ENCODE data around the gene ZDHHC24.
"Not testable (repeated sequence)": the region's sequence is repeated elsewhere in the genome, so short reads cannot be mapped to it uniquely, and the experiment has no call there.

The ZDHHC24 gene, protein sequence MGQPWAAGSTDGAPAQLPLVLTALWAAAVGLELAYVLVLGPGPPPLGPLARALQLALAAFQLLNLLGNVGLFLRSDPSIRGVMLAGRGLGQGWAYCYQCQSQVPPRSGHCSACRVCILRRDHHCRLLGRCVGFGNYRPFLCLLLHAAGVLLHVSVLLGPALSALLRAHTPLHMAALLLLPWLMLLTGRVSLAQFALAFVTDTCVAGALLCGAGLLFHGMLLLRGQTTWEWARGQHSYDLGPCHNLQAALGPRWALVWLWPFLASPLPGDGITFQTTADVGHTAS

DNA sequence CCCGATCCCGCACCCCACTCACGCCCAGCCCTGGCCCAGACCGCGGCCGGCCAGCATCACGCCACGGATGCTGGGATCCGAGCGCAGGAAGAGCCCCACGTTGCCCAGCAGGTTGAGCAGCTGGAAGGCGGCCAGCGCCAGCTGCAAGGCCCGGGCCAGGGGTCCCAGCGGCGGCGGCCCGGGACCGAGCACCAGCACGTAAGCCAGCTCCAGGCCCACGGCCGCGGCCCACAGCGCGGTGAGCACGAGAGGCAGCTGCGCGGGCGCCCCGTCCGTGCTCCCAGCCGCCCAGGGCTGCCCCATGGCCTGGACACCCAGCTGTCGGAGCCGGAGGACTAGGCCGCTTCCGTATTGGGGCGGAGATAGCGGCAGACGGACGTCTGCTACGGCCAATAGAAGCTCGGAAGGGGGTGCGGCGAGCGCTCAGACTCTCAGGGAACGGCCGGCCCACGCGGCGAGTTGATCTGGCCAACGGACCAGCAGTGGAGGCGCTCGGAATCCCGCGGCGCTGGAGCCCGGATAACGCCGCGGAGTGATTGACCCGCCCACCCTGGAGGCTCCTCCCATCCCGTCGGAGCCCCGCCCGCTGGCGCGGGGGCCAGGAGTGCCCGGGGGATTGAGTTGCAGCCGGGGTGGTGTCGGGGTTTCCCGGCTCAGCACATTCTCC is at the start of gene ZDHHC24:
Gene ZDHHC24 (minus strand): TSS at position 348 of the 667 bp plus-strand sequence. CDS start 45 bp downstream, at position 303.
- peak; percentile 94 for DNase-seq (ENCODE audit: low read depth)

DNA sequence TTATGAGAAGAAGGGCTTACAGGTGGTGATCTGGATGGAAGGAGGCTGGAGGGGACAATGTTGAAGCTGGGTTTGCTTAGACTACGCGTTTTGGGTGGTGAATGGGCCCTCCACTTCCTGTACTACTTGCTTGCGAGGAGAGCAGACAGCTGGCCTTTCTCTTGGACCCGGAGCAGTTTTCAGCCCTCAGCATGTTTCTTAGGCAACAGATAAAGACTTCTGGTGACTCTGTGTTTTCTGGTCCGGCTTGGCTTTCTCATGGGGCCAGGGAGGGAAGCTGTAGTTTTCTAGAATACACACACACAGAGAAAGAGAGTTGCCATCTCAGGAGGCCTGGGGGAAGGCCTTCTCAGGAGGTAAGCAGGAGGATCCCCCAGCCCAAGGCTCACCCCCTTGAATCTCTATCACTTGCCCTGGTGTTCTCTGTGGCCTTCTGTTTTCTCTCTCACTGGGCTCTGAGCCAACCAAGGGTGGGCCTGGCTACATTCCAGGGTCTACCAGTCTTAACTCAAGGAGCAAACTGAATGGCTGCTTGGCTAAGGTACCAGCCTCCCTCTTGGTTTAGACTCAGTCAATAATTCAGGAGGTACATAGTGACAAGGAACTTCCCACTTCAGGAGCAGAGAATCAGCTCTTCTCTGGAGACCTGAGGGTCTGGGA is 49.5 kb upstream of the ZDHHC24 start:
- DNase-seq (ENCODE audit: low read depth) = no peak

DNA sequence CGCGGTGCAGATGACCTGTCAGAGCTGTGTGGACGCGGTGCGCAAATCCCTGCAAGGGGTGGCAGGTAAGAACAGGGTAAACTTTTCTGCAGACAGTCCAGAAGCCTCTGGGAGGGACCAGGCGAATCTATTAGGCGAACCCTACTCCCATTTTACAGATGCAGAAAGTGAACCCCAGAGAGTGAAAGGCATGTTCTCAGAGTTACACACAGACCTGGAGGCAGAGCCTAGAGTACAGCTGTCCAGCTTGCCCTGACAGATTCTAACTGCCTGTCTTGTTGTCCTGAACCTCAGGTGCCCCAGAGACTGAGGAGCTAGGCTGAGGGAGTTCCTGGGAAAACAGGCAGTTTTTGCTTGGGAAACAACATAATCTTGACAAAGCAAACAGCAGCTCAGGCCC is 47.8 kb upstream of the ZDHHC24 start:
- DNase-seq (ENCODE audit: low read depth) = no peak

DNA sequence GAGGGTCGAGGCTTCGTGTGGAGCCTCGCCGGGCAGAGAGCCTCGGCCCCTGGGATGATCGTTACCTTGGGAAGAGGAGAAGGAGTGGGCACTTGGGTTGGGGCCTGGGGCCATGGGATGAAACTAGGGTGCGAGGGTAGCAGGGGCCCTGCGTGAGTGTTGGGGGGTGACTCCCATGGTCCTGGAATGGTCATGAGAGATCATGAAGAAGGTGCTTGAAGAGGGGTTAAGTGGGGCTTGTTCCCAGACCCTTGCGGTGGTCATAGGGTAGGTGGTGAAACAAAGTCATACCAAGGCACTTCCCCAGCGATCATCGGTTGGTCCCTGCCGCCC is 47.4 kb upstream of the ZDHHC24 start:
- no peak for DNase-seq (ENCODE audit: low read depth)

DNA sequence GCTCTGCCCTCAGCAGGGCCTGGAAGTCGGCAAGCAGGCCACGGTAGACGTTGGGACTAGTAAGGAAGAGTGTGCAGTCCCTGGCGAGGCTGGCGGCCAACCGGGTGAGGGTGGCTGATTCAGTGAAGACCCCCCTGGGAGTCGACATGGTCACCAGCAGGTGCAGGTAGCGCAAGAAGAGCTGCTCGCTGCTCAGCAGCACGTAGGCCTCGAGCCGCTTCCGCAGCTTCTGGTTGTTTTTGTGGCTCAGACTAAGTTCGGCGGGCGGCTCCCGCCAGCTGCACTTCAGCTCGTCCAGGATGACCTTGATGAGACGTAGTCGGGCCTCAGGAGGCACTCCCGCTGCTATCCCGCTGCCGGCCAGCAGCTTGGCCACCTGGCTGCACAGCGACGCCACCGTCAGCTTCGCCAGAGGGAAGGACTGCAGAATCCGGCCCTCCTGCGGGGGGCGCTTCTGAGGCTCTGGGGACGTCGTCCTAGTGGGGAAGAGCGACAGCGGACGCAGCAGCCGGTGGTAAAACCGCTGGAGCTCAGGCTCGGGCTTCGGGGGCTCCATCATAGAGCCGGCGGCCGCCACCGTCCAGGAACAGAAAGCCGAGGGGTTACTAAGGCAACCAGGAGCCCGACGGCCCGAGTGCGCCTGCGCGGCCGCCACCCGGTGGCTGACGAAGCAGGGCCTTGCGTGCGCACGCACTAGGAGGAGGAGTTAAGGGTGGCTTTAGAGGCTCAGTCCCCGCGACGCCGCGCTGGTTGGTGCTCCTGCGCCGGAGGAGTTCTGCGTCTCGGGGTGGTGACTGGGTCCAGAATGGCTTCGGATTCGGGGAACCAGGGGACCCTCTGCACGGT is 46.8 kb upstream of the ZDHHC24 start, which contains the start of the genes CCDC87 and CCS:
Gene CCDC87 (minus strand): TSS at position 607 of the 846 bp plus-strand sequence. CDS start 48 bp downstream, at position 559.
Gene CCS (plus strand): TSS at position 729 of the 846 bp plus-strand sequence. CDS start 77 bp downstream, at position 806.
- peak; percentile 86 for DNase-seq (ENCODE audit: low read depth)

DNA sequence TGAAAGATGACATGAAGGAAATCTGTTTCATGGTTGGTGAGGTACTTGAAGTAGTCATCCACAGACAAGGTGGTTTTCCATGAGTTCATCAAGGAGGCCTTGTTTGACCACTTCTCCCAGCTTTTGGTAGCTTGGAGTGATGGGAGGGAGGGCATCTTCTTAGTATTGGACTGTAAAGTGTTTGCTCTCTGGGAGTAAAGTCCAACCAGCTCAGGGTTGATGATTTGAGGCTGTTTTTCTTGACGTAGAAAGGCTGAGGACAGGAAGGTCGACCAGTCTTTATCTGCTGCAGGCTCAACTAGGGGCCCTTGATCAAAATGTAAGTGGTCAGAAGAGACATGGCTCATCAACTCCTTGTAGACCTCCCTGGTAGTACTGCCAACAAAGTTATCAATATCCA is 45.3 kb upstream of the ZDHHC24 start:
- no peak for DNase-seq (ENCODE audit: low read depth)

DNA sequence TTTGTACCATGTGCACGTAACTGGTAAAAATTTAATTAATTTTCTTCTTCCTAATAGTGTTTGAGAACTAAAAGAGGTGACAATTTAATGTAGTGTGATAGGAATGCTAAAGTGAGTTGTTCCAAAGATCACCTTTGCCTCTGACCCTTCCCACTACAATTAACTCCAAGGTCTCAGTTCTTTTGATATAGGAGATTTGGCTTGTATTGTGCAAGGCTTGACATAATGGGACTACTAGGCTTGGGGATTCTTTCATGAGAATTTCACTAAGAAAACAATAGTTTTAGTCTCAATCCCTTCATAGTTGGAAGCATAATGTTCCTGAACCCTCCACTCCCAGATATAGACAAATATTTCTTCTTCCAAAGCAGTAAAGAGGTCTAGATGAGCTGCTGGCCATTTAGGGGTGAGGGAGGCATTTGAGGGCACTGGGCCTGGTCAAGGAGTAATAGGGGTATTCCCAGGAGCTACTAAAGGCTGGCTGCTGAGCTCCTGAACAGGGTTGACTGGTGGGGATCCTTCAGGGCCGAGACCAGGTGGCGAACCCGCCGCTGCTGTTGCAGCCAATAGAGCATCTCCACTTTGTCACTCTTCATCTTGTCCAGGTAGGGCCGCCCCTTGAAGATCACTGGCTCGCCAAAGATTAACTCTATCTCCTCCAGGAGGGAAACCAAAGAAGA is 44.3 kb upstream of the ZDHHC24 start:
- DNase-seq (ENCODE audit: low read depth) = no peak

DNA sequence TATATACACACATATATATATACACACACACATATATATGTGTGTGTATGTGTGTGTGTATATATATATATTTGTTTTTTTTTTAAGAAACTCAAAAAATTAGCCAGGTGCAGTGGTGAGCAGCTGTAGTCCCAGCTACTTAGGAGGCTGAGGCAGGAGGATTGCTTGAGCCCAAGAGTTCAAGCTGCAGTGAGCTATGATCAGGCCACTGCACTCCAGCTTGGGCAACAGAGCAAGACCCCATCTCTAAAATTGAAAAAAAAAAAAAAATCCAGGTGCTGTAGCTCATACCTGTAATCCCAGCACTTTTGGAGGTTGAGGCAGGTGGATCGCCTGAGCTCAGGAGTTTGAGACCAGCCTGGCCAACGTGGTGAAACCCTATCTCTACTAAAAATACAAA is 43.5 kb upstream of the ZDHHC24 start:
- not testable (repeated sequence) for DNase-seq (ENCODE audit: low read depth)

DNA sequence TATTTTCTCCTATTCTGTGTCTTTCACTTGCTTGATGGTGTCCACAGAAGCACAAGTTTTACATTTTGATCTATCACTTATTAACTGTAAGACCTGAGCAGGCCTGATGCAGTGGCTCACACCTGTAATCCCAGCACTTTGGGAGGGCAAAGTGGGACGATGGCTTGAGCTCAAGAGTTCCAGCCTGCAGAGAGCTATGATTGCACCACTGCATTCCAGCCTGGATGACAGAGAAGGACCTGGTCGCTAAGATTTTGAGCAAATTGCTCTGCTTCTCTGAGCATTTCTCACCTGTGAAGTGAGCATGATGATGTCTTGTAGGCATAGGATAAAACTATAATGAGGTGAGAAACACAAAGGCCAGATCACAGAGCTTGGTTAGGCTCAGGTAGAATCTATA is 40.3 kb upstream of the ZDHHC24 start:
- DNase-seq (ENCODE audit: low read depth) = no peak

DNA sequence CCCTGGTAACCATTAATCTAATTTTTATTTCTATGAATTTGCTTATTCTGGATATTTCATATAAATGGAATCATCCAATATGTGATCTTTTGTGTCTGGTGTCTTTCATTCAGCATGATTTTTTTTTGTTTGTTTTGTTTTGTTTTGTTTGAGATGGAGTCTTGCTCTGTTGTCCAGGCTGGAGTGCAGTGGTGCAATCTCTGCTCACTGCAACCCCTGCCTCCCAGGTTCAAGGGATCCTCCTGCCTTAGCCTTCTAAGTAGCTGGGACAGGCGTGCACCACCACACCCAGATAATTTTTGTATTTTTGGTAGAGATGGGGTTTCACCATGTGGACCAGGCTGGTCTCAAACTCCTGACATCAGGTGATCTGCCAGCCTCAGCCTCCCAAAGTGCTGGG is 39.6 kb upstream of the ZDHHC24 start:
- DNase-seq (ENCODE audit: low read depth) = not testable (repeated sequence)

DNA sequence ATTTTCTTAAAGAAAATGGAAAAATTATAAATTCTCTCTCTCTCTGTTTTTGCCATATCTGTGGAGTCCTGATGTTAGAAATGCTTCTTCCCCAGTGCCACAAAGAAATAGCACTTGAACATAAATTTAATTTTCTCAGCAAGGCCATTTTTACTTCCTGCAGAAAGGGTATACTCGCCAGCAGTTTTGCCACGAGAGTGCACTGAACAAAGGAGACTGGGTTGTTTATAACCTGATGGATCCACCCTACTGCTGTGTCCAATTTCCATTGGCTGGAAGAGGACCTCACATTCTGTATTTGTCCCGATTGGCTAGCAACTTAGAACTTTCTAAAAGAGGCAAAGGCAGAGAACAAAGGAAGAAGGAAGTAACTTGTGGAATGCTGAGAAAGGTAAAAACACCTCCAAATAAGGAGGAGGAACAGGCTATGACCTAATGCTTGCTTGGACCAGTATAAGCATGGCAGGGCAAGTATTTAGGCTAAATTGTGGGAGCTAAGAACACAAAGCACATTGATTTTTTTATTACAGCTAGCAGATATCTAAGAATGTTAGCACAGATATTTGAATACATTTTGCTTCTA is 36.8 kb upstream of the ZDHHC24 start:
- not testable (repeated sequence) for DNase-seq (ENCODE audit: low read depth)

DNA sequence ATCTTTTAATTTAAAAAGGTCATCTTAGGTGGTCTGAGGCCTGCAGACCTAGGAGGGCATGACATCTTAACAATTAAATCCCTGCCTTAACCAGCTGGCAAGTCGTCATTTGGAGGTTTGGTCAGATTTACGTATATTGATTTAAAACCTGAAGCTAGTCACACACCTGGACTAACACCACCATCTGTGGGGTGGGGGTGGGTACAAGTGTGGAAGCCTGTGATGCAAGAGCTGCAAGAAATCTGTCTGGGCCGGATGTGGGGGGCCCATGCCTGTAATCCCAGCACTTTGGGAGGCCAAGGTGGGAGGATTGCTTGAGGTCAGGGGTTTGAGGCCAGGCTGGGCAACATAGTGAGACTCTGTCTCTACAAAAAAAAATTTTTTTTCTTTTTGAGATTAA is 35.4 kb upstream of the ZDHHC24 start:
- DNase-seq (ENCODE audit: low read depth) = no peak

DNA sequence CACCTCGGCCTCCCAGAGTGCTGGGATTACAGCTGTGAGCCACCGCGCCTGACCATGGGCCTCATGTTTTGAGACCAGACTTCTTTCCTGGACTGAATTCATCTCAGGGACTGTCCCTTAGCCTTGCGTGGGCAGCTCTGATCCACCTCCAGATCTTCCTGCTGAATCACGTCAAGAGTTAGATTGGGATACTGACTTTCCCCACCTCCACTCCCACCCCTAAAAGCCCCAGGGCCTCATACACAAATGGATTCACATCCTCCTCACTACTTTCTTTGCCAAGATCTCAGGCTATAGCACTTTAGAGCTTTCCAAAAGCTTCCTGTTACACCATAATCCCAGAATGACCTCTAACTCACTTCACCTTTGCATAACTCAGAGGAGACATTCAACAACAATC is 35.0 kb upstream of the ZDHHC24 start:
- DNase-seq (ENCODE audit: low read depth) = no peak

DNA sequence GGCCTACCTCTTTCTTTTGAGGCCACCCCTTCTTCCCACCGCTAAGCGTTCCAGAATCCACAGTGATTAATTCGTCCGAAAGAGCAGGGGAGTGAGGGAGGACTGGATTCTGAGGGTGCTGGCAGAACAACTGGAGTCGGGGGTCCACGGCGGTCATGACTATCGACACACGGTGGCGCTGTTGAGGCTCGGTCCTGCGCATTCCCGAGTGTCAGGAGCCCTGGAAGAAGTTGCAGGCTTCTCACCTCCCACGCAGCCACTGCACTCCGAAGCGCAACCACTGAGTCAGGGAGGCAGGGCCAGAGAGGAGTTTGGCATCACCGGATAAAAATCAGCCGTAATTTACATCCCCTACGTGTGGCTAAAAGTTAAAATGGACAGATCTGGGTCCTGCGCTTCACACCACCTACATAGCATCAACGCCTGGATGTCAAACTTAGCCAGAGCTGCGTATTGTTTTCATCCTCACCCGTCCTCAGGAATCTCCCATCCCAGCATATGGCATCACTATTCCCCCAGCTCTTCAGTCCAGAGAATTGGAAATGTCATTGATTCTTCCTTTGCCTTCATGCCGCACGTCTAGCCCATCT is 33.3 kb upstream of the ZDHHC24 start:
- peak; percentile 32 for DNase-seq (ENCODE audit: low read depth)

DNA sequence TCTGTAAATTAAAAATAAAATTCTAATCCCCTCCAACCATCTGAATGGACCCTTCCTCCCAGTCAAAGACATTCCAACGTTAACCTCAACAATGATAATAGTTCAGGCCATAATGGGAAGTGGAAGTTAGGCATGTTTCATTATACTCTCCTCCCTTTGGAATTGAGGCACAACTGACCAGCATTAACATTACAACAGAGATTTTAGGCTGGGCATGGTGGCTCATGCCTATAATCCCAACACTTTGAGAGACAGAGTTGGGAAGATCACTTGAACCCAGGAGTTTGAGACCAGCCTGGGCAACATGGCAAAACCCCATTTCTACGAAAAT is 25.0 kb upstream of the ZDHHC24 start:
- no peak for DNase-seq (ENCODE audit: low read depth)

DNA sequence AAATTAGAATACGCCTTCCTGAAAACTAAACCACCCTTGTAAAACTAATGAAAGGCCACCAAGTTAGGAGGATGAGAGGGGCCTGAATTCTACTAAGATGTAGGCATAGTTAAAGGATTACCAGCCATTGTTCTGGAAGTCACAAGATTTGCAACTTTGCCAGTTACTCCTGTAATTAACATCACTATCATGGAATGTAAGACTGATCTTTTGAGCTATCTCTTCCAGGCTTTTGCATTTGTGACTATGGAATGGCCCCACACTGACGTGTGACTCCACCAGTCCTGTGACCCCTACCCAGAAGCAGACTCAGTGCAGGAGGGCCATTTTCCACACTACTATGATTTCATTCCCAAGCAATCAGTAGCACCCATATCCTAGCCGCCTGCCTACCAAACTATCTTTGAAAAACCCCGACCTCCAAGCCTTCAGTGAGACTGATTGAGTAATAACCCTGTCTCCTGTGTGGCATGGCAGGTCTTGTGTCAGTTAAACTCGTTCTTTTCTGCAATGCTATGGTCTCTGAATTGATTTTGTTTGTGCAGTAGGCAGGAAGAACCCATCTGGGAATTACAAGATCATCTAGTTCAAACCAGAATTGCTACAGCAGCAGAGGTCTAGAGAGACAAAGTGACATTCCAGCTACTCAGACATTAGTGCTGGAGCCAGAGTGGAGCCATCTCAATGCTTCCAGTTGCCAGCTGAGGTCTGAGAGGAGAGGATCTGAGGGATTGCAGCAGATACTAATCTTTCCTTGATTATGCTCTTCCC is 24.4 kb upstream of the ZDHHC24 start:
- no peak for DNase-seq (ENCODE audit: low read depth)

DNA sequence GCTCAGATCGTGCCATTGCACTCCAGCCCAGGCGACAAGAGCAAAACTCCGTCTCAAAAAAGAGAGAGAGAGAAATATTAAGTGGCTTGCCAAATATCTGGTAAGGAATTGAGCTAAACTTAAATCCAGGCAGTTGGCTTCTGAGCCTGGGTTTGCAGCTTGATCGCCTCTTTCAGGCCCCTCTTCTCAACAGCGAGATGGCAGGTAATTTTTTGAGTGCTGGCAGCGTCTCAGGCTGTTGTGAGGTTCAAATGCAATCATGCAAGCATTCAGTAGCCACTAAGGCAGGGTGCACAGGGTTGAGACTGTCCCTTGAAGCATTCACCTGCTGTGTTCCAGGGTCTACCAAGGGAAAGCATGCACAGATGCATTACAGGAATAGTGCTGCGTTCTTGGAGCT is 23.2 kb upstream of the ZDHHC24 start:
- DNase-seq (ENCODE audit: low read depth) = no peak

DNA sequence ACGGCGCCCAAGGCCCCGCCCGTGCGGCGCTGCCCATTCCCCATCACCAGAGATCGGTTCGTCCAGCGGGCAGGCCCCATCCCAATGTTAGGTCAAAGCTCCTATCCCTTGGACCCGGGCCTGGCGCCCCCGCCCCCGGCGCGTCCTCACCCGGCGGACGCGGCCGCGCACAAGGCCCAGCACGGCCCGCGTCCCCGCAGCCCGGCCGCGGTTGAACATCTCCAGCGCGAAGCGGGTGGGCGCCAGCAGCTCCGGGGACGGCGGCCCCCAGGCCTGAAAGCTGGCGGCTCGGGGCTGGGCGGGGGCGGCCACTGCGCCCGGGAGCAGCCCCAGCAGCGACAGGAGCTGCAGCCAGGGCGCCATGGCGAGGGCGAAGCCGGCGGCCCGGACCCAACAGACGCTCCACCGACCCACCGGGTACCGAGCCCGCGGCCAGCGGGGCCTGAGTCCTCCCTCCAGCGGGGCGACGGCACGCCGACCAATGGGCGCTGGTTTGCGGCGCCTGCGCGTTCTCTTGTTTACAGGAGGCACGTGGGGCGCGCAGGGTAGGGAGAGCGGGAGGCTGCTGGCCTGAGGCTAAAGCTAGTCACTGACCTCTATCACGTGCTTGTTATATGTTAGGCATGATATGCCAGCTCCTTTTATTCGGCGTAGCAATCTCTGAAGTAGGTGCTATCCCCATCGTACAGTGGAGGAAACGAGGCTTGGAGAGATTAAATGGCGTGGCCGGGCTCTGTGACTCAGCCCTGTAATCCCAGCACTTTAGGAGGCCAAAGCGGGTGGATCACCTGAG is 22.5 kb upstream of the ZDHHC24 start, which contains the start of gene CTSF:
Gene CTSF (minus strand): TSS at position 483 of the 793 bp plus-strand sequence. CDS start 120 bp downstream, at position 363.
- DNase-seq (ENCODE audit: low read depth) = peak; percentile 40

DNA sequence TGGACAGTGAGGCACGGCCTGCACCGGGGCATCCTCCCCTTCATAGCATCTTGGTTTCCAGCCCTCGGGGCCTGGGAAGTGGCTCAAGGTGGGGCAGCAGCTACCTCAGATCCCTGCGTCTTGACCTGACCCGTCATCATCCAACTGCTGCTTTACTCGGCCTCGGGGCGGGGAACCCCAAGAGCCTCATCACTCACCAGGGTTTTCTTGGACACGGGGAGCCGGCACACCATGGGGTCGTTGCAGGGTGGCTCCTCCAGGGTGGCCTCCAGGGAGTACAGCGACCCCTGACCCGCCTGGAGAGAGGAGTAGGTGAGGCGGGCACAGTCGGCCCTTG is 21.9 kb upstream of the ZDHHC24 start:
- no peak for DNase-seq (ENCODE audit: low read depth)
